NCI-H128 (cell line): ENCODE results near the gene FAM47E.
"Not testable (repeated sequence)": the region's sequence is repeated elsewhere in the genome, so short reads cannot be mapped to it uniquely, and the experiment has no call there.

Experiments
- DNase-seq: peaks from one replicate; lab custom pipeline; 2025; ENCODE audit not compliant: unreplicated experiment; lab: John Stamatoyannopoulos, UW

Gene FAM47E

GRCh38 chr4:76224171-76224570 is 27.4 kb upstream of the FAM47E start:
- no peak for DNase-seq

GRCh38 chr4:76226418-76226817 is 25.1 kb upstream of the FAM47E start:
- no peak for DNase-seq

- no peak for DNase-seq
Measured at GRCh38 chr4:76232681-76233080, 18.8 kb upstream of the FAM47E start.

- DNase-seq: no peak
Measured at GRCh38 chr4:76233083-76233482, 18.4 kb upstream of the FAM47E start.

GRCh38 chr4:76233529-76233928 is 18.0 kb upstream of the FAM47E start:
- no peak for DNase-seq

GRCh38 chr4:76233967-76234678 is 17.4 kb upstream of the FAM47E start:
- no peak for DNase-seq

- no peak for DNase-seq
Measured at GRCh38 chr4:76234679-76235044, 16.9 kb upstream of the FAM47E start.

- no peak for DNase-seq
Measured at GRCh38 chr4:76235407-76235806, 16.1 kb upstream of the FAM47E start.

- no peak for DNase-seq
Measured at GRCh38 chr4:76235915-76236314, 15.6 kb upstream of the FAM47E start.

- DNase-seq: no peak
Measured at GRCh38 chr4:76238236-76238635, 13.3 kb upstream of the FAM47E start.

GRCh38 chr4:76238701-76239100 is 12.8 kb upstream of the FAM47E start:
- DNase-seq: no peak

- no peak for DNase-seq
Measured at GRCh38 chr4:76240236-76240635, 11.3 kb upstream of the FAM47E start.

- DNase-seq: not testable (repeated sequence)
Measured at GRCh38 chr4:76243877-76244276, 7.6 kb upstream of the FAM47E start.

GRCh38 chr4:76246025-76246424 is 5.5 kb upstream of the FAM47E start:
- DNase-seq: no peak

GRCh38 chr4:76246852-76247251 is 4.7 kb upstream of the FAM47E start:
- no peak for DNase-seq

GRCh38 chr4:76250962-76251361 is 559 bp upstream of the FAM47E start:
- no peak for DNase-seq

GRCh38 chr4:76252271-76252653 is 741 bp downstream of the FAM47E start:
- DNase-seq: no peak

GRCh38 chr4:76253511-76253910 is 2.0 kb downstream of the FAM47E start:
- DNase-seq: no peak

GRCh38 chr4:76256032-76256431 is 4.5 kb downstream of the FAM47E start:
- DNase-seq: no peak

GRCh38 chr4:76256968-76257367 is 5.4 kb downstream of the FAM47E start:
- no peak for DNase-seq

- no peak for DNase-seq
Measured at GRCh38 chr4:76257824-76258223, 6.3 kb downstream of the FAM47E start.

- no peak for DNase-seq
Measured at GRCh38 chr4:76260571-76260970, 9.1 kb downstream of the FAM47E start.

GRCh38 chr4:76265631-76266218 is 14.2 kb downstream of the FAM47E start:
- DNase-seq: no peak
